ENCODE results near the gene SLC25A19. TPM values are rescaled to one million over a fixed set of nuclear protein-coding genes. Genes with fewer than 3 reads are reported as not detected.

Gene SLC25A19
- total and polyA plus RNA-seq, 10 of the 15 experiments (the other 5 are each of a cell fraction or from before 2014, with no cell fraction given), result 32.9 to 91.6 (median 53.7) TPM

GRCh38 chr17:75271233-75271954 is 17.8 kb downstream of the SLC25A19 start (continued):
- TF ChIP-seq E4F1 (IDR thresholded peaks at IDR 0.05; ENCODE audit: borderline replicate concordance, partially characterized antibody) (no peak), SP1 (IDR thresholded peaks at IDR 0.05; ENCODE audit: low read depth, low read length) (peak; percentile 62), TCF3 (IDR thresholded peaks at IDR 0.05; ENCODE audit: borderline replicate concordance, insufficient read depth, low read depth, low read length) (peak; percentile 68; the same call in 1 of the 2 replicates), ATF3 (IDR thresholded peaks at IDR 0.05; ENCODE audit: borderline replicate concordance, extremely low read depth, low read depth, low read length) (peak; percentile 76), POLR2AphosphoS5 (IDR thresholded peaks at IDR 0.05; ENCODE audit: low read length) (no peak), IRF5 (IDR thresholded peaks at IDR 0.05; ENCODE audit: borderline replicate concordance) (no peak), BRCA1 (IDR thresholded peaks at IDR 0.05; ENCODE audit: low read depth, low read length) (no peak), STAT3 (IDR thresholded peaks at IDR 0.05; ENCODE audit: low read depth, low read length) (no peak), FOXK2 (IDR thresholded peaks at IDR 0.05) (no peak), YBX1 (IDR thresholded peaks at IDR 0.05) (no peak), ZZZ3 (IDR thresholded peaks at IDR 0.05; ENCODE audit: control insufficient read depth, insufficient read length, low read depth) (no peak), STAT1 (conservative IDR thresholded peaks at IDR 0.05) (0 out of 2 replicates have a peak, but pooled peaks have one; percentile 52), FOS (IDR thresholded peaks at IDR 0.05; ENCODE audit: borderline replicate concordance, extremely low read depth, insufficient read length) (no peak), CBFB (IDR thresholded peaks at IDR 0.05; ENCODE audit: low read depth) (0 out of 2 replicates have a peak, but pooled peaks have one; percentile 54), BCL11A (IDR thresholded peaks at IDR 0.05; ENCODE audit: low read depth, low read length) (no peak), NR2F1 (conservative IDR thresholded peaks at IDR 0.05) (peak; percentile 91), HDGF (IDR thresholded peaks at IDR 0.05) (no peak), NBN (IDR thresholded peaks at IDR 0.05) (0 out of 2 replicates have a peak, but pooled peaks have one; percentile 39), NKRF (conservative IDR thresholded peaks at IDR 0.05) (peak; percentile 94), GABPA (IDR thresholded peaks at IDR 0.05; ENCODE audit: low read depth) (0 out of 2 replicates have a peak, but pooled peaks have one; percentile 29)

Data from GM12878 (cell line).